HG03064 (cell line): ENCODE results near the gene BAIAP2.
"Not testable (repeated sequence)": the region's sequence is repeated elsewhere in the genome, so short reads cannot be mapped to it uniquely, and the experiment has no call there.

Experiments
- ATAC-seq: cut with Tn5 transposase; IDR thresholded peaks from one replicate; pipeline ENCODE4 v1.9.1; 2021; ENCODE audit warnings: low read depth; ENCODE audit not compliant: unreplicated experiment

The BAIAP2 gene

DNA sequence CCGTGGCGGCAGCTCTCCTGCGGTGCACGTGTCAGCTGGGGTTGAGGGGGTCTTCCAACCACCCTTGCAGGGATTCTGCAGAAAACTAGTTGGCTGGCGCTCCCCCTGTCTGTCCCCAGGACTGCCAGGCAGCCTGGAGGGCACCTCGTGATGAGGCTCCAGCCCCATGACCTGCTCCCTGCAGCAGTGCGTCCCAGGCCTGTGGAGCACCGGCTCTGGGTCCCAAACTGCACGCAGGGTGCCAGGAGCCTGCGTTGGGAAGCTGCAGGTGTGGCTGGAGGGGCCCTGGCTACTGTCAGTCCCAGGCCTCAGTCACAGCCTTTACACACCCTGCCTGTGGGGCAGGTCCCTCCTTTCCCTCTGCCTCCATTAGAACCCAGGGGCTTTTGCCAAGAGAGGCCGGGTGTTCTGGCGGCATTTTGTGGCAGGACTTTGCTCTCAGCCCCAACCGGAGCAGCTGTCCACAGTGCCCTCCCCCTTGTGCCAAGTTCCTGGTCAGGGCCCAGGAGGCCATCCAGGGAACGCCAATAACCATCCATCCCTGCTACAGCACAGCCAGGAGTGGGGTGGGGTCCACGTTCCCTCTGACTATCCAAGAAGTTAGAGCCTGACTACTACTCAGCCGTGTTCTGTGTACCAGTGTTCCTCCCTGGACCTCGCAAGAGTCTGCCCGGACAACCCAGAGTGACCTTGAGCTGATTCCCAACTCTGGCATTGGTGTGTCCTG is 34.2 kb upstream of the BAIAP2 start:
- no peak for ATAC-seq

- ATAC-seq: no peak
Observed at GRCh38 chr17:81002013-81002384, 33.0 kb upstream of the BAIAP2 start.

DNA sequence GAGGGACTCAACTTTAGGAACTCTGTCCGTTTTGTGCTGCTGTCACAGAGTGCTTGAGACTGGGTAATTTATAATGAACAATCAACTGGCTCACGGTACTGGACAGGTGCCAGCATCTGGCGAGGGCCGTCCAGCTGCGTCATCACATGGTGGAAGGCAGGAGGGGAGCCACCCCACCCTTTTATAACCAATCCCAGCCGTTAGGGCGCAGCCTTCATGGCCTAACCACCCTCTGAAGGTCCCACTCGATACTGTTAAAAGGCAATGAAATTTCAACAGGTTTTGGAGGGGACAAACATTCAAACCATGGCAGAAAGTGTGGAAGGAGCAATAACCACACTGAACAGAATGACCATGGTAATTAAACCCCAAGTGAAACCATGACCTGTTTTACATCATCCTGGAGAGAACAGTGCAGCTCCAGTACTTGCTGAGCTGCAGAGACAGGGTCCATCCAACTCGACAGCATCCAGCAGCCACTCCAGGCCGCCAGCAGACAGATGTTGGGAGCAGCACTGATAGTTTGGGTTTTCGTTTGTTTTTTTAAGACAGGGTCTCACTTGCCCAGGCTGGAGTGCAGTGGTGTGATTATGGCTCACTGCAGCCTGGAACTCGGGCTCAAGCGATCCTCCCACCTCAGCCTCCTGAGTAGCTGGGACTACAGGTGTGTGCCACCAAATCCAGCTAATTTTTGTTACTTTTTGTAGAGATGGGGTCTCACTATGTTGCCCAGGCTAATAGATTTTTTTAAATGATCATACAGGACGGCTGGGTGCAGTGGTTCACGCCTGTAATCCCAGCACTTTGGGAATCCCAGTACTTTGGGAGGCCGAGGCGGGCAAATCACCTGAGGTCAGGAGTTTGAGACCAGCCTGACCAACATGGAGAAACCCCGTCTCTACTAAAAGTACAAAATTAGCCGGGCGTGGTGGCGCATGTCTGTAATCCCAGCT is 32.3 kb upstream of the BAIAP2 start:
- no peak for ATAC-seq

- no peak for ATAC-seq
Observed at GRCh38 chr17:81003711-81004475, 31.1 kb upstream of the BAIAP2 start.

GRCh38 chr17:81006891-81007290 is 28.1 kb upstream of the BAIAP2 start:
- no peak for ATAC-seq

- no peak for ATAC-seq
Observed at GRCh38 chr17:81008140-81008539, 26.8 kb upstream of the BAIAP2 start.

DNA sequence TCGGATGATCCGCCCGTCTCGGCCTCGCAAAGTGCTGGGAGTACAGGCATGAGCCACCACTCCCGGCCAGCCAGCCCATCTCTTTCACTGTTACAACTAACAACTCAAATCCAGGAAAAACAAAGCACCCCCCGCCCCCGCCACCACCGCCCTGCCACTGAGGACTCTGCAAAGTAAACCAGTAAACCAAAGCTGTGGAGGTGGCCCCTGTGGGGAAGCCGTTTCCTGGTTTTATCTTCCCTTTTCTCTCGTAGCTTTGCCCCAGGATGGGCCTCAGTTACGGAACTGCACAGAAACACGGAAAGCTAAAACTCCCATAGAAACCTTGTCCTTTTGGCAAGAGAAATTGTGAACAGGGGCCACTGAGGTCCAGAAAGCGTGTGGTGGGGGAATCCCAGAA is 25.8 kb upstream of the BAIAP2 start:
- no peak for ATAC-seq

GRCh38 chr17:81010935-81011334 is 24.0 kb upstream of the BAIAP2 start:
- ATAC-seq: no peak

- ATAC-seq: no peak
Observed at GRCh38 chr17:81011951-81012350, 23.0 kb upstream of the BAIAP2 start.

DNA sequence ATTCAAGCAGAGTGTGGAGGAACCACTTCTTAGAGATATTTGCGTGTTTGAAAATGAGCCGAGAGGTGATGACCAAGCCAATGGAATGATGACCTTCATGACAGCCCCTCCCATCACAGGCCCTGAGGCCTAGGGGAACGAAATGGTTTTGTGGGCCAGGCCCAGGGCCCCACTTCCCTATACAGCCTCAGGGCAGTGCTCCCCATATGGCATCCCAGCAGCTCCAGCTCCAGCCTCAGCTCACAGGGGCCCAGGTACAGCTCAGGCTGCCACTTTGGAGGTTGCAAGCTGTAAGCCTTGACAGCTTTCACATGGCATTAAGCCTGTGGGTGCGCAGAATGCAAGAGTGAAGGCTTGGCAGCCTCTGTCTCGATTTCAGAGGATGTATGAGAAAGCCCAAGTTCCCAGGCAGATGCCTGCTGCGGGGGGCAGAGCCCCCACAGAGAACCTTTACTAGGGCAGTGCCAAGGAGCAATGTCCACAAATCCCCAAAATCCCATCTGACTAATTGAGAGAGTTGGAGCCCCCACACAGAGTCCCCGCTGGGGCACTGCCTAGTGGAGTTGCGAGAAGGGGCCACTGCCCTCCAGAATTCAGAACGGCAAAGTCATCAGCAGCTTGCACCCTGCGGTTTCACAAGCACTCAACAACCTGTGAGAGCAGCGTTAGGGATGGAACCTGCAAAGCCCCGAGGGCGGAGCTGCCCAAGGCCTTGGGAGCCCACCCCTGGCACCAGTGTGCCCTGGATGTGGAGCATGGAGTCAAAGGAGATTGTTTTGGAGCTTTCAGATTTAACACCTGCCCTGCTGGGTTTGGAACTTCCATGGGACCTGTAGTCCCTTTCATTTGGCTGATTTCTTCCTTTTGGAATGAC is 22.1 kb upstream of the BAIAP2 start:
- no peak for ATAC-seq

- ATAC-seq: no peak
Observed at GRCh38 chr17:81013642-81014041, 21.3 kb upstream of the BAIAP2 start.

DNA sequence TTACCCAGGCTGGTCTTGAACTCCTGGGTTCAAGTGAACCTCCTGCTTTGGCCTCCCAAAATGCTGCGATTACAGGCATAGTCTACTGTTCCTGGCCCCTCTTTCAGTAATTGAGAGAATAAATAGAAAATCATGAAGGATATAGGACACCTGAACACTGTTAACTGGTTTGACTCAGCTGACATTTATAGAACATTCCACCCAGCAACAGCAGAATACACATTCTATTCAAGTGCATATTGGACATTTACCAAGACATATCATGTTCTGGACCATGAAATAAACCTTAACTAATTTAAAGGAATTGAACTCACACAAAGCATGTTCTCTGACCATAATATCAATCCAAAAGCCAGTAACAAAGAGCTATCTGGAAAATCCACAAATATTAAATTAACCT is 19.8 kb upstream of the BAIAP2 start:
- ATAC-seq: no peak

- no peak for ATAC-seq
Observed at GRCh38 chr17:81016575-81016974, 18.4 kb upstream of the BAIAP2 start.

- ATAC-seq: not testable (repeated sequence)
Observed at GRCh38 chr17:81017330-81017729, 17.6 kb upstream of the BAIAP2 start.

GRCh38 chr17:81018044-81018802 is 16.7 kb upstream of the BAIAP2 start:
- no peak for ATAC-seq

GRCh38 chr17:81019563-81020442 is 15.1 kb upstream of the BAIAP2 start:
- ATAC-seq: no peak

DNA sequence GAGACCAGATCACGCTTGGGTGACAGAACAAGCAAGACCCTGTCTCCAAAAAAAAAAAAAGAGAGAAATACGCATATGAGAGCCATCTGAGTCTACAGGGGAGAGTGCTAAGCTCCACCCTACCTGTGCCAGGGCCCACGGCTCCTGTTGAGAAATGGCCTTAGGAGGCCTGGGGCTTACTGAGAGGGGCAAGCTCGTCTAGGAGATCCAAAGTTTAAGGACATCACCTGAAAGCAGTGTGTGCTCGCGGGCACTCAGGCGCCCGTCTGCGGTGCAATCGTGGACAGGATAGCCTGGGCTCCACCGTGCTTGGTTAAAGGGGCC is 14.5 kb upstream of the BAIAP2 start:
- ATAC-seq: no peak

DNA sequence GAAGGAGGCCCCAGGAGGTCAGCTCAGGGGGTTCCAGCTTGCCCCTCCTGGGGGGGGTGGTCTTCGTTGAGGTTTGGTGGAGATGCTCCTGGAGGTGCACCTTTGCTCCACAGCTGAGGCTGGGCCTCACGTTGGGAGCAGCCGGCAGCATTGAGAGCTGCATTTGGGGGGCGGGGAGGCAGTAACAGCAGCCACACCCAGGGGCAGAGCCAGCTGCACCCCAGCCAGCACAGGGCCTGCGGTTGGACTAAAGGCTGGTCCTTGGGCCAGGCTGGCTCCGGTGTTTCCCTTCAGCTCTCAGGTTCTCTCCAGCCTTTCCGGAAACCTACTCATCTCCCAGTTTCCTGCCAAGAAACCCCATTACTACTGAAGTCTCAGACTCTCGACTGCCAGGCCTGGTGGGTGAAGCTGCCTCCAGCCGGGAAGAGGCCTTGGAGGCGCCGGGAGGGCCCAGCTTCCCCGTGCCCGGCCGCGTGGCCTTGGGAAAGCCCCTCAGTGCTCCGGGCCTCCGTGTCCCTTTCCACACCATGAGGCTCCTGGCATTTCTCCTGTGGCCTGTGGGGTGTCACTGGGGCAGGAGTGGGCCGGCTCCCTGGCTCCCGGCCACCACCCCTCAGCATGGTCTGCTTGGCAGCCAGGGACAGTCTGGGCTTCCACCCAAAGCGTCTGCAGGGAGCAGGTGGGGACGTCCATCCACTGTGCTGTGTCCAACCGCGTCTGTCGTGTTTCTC is 14.0 kb upstream of the BAIAP2 start:
- ATAC-seq: no peak
